ENCODE measurements around the gene PFN2. TPM values are rescaled to one million over a fixed set of nuclear protein-coding genes. Genes with fewer than 3 reads are reported as not detected.

Gene PFN2
- total RNA-seq, 1 experiment from 2014 or later, result 470 TPM

DNA sequence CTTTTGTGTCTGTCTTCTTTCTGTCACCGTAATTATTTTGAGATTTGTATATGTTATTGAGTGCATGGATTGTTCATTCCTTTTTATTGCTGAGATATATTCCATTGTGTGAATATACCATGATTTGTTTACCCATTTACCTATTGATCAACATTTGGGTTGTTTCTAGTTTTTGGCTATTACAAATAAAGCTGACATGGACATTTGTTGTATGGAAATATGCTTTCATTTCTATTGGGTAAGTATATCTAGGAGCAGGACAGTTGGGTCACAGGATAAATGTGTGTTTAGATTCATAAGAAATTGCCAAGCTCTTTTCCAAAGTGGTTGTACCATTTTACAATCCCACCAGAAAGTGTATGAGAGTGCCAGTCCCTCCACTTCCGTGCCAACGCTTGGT lies 51.2 kb downstream of the PFN2 start:
- DNase-seq (ENCODE audit: low read depth), result no peak

DNA sequence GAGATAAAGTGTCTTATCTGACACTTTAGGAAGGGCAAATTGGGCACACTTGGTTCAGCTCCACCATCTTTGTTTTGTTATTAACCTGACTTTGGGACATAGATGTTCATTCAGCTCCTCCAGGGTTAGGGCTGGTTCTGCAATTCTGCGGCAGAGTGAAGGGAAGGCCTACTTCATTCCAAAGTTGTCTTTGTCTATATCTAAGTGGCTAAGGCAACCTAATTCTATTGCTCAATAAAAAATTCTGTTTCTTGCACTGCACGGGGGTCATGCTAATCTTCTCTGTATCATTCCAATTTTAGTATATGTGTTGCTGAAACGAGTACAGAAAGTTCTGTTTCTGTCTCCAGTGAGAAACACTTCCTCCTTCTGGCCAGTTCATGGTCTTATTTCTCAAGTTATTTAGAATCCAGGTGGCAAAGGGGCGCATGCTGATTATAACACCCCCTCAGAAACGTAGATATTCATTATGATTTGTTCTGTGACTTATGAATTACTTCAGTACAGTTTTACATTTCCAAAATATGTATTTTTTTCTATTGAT lies 53.5 kb downstream of the PFN2 start:
- no peak for DNase-seq (ENCODE audit: low read depth)

Other genes with a start within 250 kb of the PFN2 start
- gene COMMD2, start 218.4 kb downstream of the PFN2 start, total RNA-seq (2014; rRNA removed; shearing (Covaris generic)), result 31.3 and 64.5 TPM in 2 replicates
- gene ANKUB1, start 178.3 kb downstream of the PFN2 start, total RNA-seq (2014; rRNA removed; shearing (Covaris generic)), result not detected in 2 replicates
- 37.3 and 38.2 TPM in 2 replicates for gene RNF13, start 157.7 kb downstream of the PFN2 start, total RNA-seq (2014; rRNA removed; shearing (Covaris generic))

Data from M059J (cell line).